Anterior cingulate cortex (tissue), 58 donors: Measurements from ENCODE around the gene LAT.
"Not testable (repeated sequence)": the region's sequence is repeated elsewhere in the genome, so short reads cannot be mapped to it uniquely, and the experiment has no call there.

Experiments
- DNase-seq, 58 donors: peaks; one replicate each; lab custom pipeline; 2025; lab: John Stamatoyannopoulos, UW

LAT gene

DNA sequence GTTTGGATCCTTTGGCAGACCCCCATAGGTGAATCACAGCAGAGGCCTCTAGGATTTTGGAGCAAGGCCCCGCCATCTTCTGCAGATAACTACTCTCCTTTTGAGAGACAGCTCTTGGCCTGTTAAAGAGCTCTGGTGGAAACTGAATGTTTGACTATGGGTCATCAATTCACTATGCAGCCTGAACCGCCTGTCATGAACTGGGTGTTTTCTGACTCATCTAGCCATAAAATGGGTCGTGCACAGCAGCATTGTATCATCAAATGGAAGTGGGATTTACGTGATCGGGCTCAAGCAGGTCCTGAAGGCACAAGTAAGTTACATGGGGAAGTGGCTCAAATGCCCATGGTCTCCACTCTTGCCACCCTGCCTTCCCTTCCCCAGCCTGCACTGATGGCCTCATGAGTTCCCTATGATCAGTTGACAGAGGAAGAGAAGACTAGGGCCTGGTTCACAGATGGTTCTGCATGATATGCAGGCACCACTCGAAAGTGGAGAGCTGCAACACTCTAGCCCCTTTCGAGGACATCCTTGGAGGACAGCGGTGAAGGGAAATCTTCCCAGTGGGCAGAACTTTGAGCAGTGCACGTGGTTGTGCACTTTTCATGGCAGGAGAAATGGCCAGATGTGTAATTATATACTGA, 19.8 kb downstream of the LAT start:
- DNase-seq: not testable (repeated sequence)

GRCh38 chr16:29007730-29008593, 23.1 kb downstream of the LAT start:
- peak in 1 of 58 donors; percentile 7 for DNase-seq

DNA sequence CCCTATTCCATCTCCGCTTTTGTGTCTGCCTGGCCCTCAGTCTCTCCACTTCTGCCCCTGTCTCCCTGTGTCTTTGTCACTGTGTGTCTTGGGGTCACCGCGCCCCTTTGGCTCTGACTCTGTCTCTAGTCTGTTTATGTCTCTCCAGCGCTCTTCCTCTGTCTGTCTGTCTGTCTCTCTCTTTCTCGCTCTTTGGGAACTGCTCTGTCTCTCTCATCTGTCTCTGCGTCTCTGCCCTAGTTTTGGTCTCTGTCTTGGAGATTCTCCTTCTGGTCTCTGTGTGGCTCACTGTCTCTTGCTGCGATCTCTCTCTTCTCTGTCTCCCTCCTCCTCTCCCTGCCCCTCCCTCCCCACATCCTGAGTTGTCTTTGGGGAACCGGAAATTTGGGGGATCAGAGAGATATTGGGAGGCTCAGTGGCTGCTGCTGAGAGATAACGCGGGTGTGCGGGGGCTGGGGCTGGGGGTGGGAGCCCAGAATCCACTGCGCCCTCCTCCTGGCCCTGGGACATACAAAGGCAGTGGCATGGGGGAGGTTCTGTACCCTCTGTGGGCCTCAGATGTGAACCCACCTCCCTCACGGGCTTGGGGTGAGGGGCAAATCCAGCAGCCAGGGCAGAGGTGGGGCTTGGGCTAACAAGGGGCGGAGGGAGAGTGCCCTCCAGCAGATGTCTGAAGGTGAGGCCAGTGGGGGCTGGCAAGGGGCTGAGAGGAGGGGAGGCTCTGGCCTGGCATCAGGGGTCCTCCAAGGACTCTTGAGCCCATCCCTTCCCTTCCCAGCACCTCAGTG, 24.4 kb downstream of the LAT start:
- DNase-seq: no peak

DNA sequence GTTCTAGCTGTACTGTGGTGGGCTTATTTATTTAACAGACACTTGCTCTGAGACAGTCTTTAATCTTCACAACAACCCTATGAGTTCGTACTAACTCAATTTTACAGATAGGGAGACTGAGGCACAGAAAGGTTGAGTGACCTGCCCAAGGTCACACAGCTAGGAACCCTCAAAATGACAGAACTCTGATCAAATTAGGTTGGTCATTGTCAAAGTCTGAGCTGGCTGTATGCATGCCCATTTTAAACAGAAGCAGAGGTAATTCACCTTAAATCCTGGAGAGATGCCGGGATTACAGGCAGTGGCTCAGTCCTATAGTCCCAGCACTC, 24.9 kb downstream of the LAT start:
- DNase-seq: no peak

DNA sequence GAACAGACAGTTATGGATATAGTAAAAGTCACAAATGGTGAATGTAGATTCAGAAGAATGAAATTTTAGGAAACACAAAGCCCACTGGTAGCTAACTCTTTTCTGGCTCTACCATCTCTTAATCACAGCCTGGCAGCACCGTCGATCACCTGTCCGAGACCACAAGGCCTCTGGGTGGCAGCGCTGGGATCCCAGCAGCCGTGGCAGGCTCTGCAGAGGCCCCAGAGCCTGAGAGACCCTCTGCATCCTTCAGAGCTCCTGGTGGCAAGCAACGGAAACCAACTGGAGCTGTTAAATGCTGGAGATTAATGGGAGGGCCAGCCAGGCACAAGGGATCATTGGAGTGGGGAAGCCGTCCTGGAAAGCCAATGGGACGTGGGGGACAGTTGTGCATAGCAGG, 26.3 kb downstream of the LAT start:
- DNase-seq: no peak

- no peak for DNase-seq
Measured at GRCh38 chr16:29011851-29012250, 27.0 kb downstream of the LAT start.

DNA sequence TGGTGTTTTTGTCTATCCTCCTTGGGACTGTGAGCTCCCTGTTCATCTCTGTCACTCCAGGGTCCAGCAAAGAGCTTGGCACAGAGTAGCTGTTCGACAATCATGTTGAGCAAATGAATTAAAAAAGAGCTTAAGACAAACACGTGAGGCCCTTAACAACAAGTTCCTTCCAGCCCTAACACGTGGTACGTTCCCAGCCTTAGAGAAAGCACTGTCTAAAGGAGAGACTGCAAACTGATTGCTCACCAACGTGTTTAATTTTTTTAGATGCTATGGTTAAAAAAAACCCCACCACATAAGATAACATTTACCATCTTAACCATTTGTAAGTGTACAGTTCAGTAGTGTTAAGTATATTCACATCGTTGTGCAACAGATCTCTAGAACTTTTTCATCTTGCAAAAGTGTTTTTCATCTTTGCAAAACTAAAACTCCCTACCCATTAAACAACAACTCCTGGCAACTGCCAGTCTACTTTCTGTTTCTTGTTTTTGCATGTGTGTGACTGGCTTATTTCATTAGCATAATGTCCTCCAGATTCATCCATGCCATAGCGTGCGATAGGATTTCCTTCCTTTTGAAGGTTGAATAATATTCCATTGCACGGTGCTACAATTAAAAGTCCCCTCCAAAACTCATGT, 28.2 kb downstream of the LAT start:
- DNase-seq: no peak

DNA sequence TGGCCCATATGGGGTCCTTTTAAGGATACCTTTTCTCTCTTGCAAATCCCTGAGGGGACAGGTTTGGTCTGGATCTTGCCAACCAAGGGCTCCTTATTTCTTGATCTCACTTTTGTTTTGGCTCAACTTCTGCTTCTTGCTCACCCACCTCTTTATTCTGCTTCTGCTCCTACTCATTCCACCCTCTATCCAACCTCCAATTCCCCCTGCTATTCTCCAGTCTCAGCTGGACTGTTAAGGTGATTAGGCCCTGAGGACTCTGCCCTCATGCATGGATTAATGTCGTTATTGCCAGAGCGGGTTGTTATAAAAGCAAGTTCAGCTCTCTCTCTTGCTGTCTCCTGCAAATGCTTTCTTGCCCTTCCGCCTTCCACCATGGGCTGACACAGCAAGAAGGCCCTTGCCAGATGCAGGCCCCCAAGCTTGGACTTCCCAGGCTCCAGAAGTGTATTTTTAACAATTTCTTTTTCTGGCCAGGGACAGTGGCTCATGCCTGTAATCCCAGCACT, 29.8 kb downstream of the LAT start:
- DNase-seq: no peak

- DNase-seq: no peak
Measured at GRCh38 chr16:29022196-29022595, 37.3 kb downstream of the LAT start.

DNA sequence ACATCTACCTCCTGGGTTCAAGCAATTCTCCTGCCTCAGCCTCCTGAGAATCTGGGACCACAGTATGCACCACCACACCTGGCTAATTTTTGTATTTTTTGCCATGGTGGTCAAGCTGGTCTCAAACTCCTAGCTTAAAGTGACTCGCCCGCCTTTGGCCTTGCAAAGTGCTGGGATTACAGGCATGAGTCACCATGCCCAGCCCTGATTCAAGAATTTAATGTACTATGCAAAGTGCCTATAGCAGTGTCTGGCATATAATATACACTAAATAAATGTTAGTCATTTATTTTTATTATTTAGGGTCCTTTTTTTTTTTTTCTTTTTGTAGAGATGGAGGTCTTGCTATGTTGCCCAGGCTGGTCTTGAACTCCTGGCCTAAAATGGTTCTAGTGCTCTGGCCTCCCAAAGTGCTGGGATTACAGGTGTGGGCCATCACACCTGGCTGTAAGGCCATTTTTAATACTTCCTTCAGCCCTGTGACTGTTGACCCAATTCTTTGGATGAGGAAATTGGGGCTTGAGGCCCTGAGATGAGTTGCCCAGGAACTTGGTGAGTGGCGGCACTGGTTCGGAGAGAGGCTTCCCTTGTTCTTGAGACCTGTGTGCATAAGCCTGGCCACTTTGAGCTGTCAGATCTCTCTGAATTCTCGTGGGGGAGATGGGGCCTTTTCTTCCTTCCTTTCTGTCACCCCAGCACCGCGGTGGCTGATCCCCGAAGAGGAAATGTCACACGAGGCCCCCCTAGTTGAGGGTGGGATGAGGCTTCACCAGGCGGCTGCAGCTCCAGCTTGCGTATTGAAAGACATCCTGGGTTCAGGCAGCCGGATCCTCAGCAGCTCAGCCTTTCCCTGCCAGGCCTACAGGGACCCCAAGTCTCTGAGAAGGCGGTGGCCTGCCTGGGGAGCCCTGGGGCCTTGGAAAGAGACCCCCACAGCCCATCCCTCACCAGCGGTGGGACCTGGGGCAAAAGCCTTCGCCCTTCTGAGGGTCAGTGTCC, 38.7 kb downstream of the LAT start:
- DNase-seq: no peak

GRCh38 chr16:29024278-29024677, 39.4 kb downstream of the LAT start:
- DNase-seq: no peak

DNA sequence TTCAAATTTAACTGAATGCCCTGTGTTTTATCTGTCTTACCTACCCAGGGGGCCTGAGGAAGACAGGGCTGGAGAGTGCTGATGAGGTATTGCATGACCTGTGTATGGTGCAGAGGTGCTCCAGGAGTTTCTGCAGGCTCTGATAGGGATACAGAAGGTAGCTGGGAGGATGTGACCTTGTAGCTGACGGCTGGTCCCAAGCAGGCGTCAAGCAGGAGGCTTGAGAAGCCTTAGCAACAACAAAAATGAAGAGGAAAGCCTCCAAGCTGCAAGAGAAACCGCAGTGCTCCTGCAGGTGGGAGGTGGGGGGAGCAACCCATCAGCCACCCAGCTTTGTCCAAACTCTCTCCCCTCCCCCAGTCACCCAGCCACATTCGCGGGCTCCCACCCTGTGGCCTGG, 40.4 kb downstream of the LAT start:
- no peak for DNase-seq

DNA sequence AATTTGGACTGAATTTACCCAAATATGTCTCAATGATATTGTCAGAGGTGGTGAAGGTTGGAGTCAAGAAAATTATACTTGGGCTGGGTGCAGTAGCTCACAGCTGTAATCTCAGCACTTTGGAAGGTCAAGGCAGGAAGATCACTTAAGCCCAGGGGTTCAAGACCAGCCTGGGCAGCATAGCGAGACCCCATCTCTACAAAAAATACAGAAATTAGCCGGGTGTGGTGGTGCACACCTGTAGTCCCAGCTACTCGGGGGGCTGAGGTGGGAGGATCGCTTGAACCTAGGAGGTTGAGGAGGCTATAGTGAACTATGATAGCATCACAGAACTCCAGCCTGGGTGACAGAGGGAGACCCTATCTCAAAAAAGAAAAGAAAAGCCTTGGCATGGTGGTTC, 40.9 kb downstream of the LAT start:
- no peak for DNase-seq

DNA sequence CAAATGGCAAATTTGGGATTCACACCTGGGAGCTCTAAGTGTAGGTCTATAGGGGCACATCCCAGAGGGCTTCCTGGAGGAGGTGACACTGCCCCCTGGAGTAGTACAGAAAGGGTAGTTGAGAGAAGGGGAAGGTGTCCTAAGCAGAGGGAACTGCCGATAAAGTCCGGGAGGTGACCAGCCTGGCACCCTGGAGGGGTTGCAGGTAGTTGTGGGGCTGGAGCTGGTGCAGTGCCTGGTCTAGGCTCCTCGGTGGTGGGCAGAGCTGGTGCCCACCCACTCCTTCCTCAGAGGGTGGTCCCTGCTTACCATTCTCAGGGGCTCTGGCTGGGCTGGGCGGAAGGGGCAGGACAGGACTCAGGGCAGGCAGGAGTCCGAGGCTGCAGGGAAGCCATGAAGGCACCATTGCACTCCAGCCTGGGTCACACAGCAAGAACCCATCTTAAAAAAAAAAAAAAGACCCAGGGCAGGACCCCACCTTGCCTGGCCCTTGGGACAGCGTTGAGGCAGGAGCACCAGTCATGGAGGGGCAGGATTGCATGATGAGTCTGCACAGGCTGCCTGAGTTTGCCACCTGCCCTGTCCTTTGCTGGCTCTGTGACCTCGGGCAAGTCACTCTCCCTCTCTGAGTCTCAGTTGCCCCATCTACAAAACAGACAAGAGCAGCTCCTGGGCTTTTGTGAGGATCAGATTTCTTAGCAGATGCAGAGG, 43.8 kb downstream of the LAT start:
- no peak for DNase-seq

DNA sequence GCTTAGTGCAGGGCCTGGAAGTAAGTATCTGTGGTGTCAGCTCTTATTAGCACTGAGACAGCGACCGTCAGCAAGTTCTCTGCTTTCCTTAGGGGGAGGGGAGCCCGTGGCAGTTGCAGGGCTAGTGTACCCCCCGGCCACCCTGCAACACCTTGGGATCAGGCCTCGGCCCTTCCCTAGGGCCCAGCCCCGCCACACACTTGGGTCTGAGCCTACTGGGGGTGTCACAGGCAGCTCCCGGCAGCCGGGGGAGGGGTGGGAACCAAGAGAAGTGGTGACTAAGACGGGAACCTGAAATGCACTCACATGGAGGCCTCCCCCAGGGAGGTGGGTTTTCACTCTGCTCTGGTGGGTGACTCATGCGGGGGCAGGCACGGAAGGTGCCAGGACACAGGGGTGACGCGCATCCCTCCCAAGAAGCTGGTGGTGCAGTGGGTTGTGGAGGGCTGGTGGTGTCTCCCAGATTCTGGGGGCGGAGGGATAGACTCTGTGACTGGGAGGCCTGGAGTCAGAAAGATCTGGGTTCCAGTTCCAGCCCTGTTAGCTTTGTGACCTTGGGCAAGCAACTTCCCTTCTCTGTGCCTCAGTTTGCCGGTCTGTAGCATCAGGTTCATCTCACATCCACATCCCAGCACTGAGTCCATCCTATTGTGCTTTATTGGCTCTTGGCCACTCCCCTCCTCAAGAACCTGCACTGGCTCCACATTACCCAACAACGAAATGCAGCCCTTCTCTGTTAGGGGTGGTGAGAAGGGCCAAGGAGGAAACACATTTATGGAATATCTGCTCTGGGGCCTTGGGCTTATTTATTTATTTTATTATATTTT, 44.5 kb downstream of the LAT start:
- peak in 11 of 58 donors; percentile 0 to 66 (median 11) for DNase-seq

DNA sequence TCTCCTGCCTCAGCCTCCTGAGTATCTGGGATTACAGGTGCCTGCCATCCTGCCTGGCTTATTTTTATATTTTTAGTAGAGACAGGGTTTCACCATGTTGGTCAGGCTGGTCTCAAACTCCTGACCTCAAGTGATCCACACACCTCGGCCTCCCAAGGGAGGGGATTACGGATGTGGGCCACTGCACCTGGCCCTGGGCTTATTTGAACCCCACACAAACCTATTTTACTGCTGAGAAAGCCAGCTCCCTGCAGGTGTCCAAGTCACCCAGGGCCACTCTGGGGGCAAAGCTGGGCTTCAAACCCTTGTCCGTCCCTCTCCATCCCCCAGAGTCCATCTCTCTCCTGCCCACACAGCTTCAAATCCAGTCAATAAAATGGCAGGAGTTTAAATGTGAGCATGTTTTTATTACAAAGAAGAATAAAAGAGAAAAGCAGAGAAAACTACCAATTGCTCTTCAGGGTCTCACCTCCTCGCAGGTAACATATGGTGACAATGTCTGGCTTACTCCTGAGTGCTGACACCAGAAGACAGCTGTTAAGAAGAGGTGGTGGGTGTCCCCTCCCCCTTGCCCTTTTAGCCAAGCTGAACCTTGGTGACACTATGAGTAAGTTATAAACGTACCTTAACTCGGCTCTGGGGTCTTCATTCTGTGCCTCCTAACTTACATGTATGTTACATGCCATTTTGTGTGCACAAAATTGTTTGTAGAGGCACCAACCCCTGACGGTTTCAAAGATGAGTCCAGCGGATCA, 45.4 kb downstream of the LAT start:
- DNase-seq: no peak
